VCaP (cell line): ENCODE data around the gene KAZN.

Source experiments
- H3K27ac ChIP-seq: fragments of 450-650 bp; 2 replicates; pipeline ENCODE4 v1.5.1; 2017
- TF ChIP-seq, protein P1 (sequence below): fragments of 450-650 bp; conservative IDR thresholded peaks from 2 replicates; pipeline ENCODE4 v1.5.1; 2017; ENCODE audit warnings: mild to moderate bottlenecking, moderate library complexity

Gene KAZN

DNA sequence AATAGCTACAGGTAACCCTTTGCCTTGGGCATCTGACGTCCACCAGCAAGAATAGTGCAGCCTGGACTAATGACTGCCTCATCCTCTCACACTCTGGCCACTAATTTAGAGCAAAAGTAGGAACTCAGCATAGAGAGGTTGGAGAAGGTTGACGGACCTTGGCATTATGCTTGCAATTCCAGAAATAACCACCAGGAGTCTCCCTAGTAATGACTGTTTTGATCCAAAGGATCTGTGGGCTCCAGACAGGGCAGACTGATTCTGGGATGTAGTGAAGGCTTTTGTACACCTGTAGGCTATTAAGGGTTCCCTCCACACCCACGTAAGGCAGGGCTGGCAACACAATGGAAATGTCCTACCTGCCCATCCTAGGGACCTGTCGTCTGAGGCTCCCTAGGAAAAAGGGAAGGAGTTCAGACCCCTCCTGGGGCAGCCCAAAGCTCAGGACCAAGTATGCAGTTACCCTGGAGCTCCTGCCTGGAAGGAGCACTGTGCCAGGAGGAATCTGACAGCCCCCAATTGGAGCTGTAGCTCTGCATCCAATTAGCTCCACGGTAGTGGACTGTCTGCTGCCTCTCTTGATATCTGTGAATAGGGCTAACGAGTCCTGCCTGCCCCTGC, 464.1 kb downstream of the KAZN start:
- TF ChIP-seq, protein P1, sequence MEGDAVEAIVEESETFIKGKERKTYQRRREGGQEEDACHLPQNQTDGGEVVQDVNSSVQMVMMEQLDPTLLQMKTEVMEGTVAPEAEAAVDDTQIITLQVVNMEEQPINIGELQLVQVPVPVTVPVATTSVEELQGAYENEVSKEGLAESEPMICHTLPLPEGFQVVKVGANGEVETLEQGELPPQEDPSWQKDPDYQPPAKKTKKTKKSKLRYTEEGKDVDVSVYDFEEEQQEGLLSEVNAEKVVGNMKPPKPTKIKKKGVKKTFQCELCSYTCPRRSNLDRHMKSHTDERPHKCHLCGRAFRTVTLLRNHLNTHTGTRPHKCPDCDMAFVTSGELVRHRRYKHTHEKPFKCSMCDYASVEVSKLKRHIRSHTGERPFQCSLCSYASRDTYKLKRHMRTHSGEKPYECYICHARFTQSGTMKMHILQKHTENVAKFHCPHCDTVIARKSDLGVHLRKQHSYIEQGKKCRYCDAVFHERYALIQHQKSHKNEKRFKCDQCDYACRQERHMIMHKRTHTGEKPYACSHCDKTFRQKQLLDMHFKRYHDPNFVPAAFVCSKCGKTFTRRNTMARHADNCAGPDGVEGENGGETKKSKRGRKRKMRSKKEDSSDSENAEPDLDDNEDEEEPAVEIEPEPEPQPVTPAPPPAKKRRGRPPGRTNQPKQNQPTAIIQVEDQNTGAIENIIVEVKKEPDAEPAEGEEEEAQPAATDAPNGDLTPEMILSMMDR: peak; percentile 54
- H3K27ac ChIP-seq: no peak overlapping the region

DNA sequence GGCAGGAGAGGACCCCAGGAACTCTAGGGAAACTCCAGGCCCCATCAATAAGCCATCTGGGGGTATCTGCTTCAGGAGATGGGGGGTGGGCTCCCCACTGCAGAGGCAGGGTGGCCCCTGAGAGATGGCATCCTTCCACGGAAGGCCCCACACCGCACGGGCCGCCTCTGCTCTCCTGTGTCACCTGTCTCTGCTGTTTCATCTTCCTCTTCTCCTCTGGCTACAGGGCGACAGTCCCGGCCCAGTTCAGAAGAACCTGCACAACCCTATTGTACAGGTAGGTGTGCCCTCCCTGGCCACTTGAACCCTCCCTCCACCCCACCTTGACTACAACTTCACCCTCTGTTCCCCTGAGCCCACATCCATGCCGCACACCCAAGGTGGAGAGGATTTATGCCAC, 464.9 kb downstream of the KAZN start:
- no peak overlapping the region for H3K27ac ChIP-seq
- TF ChIP-seq, protein P1: no peak

GRCh38 chr1:15063783-15064182, 465.3 kb downstream of the KAZN start:
- no peak overlapping the region for H3K27ac ChIP-seq
- TF ChIP-seq, protein P1: no peak

DNA sequence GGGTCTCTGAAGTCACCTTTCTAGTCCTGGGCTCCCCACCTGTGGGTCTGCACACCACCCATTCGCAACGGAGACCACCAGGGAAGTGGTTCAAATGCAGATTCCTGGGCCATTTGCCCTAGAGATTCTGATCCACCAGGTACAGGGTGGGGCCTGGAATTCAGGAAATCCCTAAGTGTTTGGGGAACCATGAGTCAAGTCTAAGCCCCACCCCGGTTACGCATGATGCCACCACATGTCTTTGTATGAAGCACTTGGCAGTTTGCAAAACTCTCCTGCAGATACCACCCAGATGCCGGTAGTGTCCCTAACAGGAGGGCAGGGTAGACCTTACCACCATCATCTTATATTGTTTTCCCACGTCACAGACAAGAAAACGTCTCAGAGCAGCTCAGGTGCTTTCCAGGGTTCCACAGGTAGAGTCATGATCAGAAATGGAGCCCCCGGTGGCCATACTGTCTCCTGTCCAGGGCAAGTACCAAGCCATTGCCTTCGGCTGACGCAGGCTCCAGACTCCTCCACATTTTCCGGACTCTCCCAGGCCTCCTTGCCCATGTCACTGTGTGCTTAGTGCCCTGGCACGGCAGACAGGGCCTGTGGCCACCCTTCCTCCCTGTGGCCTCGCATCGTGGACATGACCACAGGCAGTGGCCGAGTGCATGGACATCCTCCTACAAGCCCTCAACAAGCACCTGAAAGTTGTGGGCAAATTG, 465.9 kb downstream of the KAZN start:
- TF ChIP-seq, protein P1: peak; percentile 41; the same call in 1 of the 2 replicates
- H3K27ac ChIP-seq: no peak overlapping the region

- H3K27ac ChIP-seq: no peak overlapping the region
- TF ChIP-seq, protein P1: no peak
Measured at GRCh38 chr1:15065291-15065690, 466.8 kb downstream of the KAZN start.

DNA sequence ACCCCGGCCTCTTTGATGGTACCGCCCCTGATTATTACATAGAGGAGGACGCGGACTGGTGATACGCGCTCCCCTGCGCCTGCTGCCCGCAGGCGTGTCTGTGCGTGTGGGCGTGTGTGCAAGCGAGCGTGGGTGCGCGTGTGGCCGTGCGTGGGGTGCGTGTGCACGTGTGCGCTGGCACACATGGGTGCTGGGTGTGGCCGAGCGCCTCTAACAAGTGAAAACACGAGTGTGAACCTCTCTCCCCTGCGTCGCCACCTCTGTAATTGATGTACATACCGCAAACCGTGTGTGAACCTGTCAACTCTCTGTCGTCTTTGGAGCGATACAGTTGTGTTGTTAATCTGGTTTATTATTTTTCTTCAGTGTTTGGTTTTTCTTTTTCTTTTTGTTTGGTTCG, 467.3 kb downstream of the KAZN start:
- no peak overlapping the region for H3K27ac ChIP-seq
- TF ChIP-seq, protein P1: no peak

- TF ChIP-seq, protein P1: no peak
- H3K27ac ChIP-seq: no peak overlapping the region
Measured at GRCh38 chr1:15066191-15066590, 467.7 kb downstream of the KAZN start.
